ENCODE data around the gene GRIN2C.
A peak's percentile ranks its signal among the peaks of the same experiment; 100 is the strongest.

GRIN2C gene

DNA sequence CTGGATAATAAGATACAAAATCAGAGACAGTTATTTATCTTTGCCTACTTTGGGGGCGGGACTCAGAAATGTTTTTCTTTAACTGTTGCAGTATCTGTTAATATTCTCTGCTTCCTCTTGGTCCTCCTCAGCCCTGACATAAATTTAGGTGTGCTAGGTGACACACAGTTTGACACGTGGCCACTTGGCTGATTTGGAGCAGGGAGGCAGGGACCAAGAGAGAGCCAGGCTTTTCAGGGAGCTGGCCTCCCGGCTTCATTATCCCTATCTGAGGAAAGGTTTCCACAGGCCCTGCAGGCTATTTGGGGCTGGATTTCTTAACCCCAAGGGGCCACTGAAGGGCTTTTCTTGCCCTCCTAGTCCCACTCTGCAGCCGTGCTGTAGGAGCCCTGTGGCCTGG, 63.5 kb downstream of the GRIN2C start:
- DNase-seq: peak; percentile 54 to 73

DNA sequence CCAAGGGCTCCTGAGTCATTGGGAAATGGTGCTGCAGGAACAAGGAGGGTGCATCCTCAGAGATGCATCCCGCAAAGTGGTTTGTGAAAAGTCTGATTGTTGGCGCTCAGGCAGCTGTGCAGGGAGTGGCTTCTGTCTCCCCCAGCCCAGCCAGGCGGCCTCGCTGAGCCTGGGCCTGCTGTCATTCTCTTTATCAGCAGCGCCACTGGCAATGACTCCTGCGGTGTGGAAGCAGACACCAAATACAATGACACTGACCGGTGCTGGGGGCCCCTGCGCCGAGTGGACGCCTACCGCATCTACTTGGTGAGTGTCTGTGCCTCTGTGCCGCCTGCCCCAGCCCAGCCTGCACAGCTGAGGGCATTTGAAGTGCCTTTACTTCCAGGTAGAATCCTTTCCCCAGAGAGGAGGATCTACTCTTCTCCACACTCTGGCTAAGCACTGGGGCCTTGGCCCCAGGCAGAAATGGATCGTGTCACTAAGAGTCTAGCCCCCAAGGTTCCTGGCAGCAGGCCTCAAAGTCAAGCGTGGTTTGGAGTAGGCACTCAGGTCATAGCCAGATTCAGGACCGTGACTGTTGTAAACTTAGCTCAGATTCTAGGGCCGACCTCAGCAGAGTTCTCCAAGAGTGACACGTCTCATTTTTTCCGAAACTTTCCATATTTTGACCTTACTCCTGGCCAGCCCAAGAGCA, 64.2 kb downstream of the GRIN2C start:
- DNase-seq: no peak

DNA sequence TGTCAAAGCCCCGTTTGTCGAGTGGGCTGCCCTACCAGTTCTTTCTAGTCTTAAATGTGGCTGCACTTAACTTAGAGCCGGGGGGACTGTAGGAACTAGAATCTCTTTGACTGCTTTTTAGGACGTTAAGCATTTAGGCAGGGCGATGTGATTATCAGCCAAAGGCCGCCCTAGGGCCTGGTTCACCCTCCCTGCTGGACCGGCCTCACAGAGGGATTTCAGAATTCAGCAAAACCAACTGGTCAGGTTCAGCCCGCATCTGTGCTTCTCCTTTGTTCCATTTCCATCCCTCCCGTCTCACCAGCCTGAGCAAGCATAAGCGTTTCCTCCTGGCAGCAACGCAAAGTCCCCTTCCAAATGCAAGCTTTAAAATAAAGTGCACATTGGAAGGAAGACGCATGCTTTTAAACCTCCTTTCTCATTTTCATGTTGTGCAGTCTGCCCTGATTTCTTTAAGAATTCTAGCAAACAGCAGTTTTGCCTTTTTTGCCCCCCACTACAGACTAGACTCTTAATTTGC, 67.0 kb downstream of the GRIN2C start:
- DNase-seq: no peak

Data from cerebellar nuclear complex (tissue), 1 donor.